ENCODE measurements around the gene TEAD2. TPM values are rescaled to one million over a fixed set of nuclear protein-coding genes. Genes with fewer than 3 reads are reported as not detected.

The TEAD2 gene
- total and polyA plus RNA-seq, 2 of the 13 experiments (the other 11 are each of a cell fraction or from before 2014, with no cell fraction given), result 10.8 to 12.5 TPM

- peaks cover 15% of the 10 kb centered on the region for H3K4me1 ChIP-seq (ENCODE audit: insufficient read depth, low read length)
- DNase-seq (ENCODE audit: low spot score), result peak; percentile 78
- H4K20me1 ChIP-seq (ENCODE audit: insufficient read depth, low read length), result no peaks in the 10 kb centered on the region
- CTCF ChIA-PET (ENCODE audit: low intra/inter-chr PET ratio, low total read pairs), result no interaction called here
- no peak for FAIRE-seq
- H3K79me2 ChIP-seq (ENCODE audit: insufficient read depth, low read length), result no peaks in the 10 kb centered on the region
- peak overlapping the region; percentile 74 for H3K4me2 ChIP-seq (ENCODE audit: low read depth, low read length)
- H2AFZ ChIP-seq (ENCODE audit: low read length), result no peak overlapping the region
- H3K27ac ChIP-seq (ENCODE audit: extremely low read length, insufficient read depth, low read length), result no peak overlapping the region
- 33% methylated on average over 36 of the region's 36 CpGs for WGBS (ENCODE audit: low lambda C conversion rate)
- no TSS peak for BruUV-seq (replicated peaks)
- H3K27me3 ChIP-seq (ENCODE audit: control insufficient read depth in 1 of 2, insufficient read depth in 2 of 2, low read length in 2 of 2), result no peaks in the 10 kb centered on the region
- no peak overlapping the region for H3K9ac ChIP-seq (ENCODE audit: insufficient read depth, low read depth, low read length)
- no peaks in the 10 kb centered on the region for H3K9me3 ChIP-seq (ENCODE audit: low read length)
- ATAC-seq, result peak; percentile 78
- in situ Hi-C loops (cut with HindIII; ENCODE audit: extremely low pct_ligation_motif_present, low pct_unique_long_range_greater_than_20kb) (no loop called here), intact Hi-C loops (cut with micrococcal nuclease; ENCODE audit: unreplicated experiment) (no loop called here)
- peak overlapping the region in 2 of 3 experiments; percentile 6 to 21; a peak in 2 of 6 replicates for H3K4me3 ChIP-seq (replicated peaks in 1 of 3; ENCODE audit: insufficient read depth in 1 of 3, low read depth in 2 of 3, low read length in 3 of 3)
- POLR2A ChIA-PET, result interaction anchor here (0.6 to 1.1 kb wide), 2 partner anchors 9 to 427 kb away, joined by 3 to 4 read pairs; partner anchors contain the start of gene AP2A1
- H3K36me3 ChIP-seq (replicated peaks in 1 of 2; ENCODE audit: control insufficient read depth in 1 of 2, insufficient read depth in 2 of 2, low read length in 2 of 2), result peaks cover 0 to 2% of the 10 kb centered on the region in 2 experiments; a peak in 1 of 5 replicates
- TF ChIP-seq GTF3A (CRISPR knock-in tag; conservative IDR thresholded peaks at IDR 0.05) (no peak), ZNF724P (CRISPR knock-in tag; IDR thresholded peaks at IDR 0.05; ENCODE audit: borderline replicate concordance) (no peak), BHLHE40 (IDR thresholded peaks at IDR 0.05; ENCODE audit: low read length) (peak; percentile 94), ZNF350 (CRISPR knock-in tag; IDR thresholded peaks at IDR 0.05; ENCODE audit: borderline replicate concordance, low read depth) (peak; percentile 25; the same call in 1 of the 2 replicates), KDM2A (CRISPR knock-in tag; IDR thresholded peaks at IDR 0.05; ENCODE audit: borderline replicate concordance, low read depth) (peak; percentile 48; the same call in 1 of the 2 replicates), USF2 (IDR thresholded peaks at IDR 0.05; ENCODE audit: low read depth, low read length) (peak; percentile 71), USF2 (CRISPR knock-in tag; IDR thresholded peaks at IDR 0.05; ENCODE audit: borderline replicate concordance) (peak; percentile 84; the same call in 1 of the 2 replicates)
- TF ChIP-seq, protein P1, sequence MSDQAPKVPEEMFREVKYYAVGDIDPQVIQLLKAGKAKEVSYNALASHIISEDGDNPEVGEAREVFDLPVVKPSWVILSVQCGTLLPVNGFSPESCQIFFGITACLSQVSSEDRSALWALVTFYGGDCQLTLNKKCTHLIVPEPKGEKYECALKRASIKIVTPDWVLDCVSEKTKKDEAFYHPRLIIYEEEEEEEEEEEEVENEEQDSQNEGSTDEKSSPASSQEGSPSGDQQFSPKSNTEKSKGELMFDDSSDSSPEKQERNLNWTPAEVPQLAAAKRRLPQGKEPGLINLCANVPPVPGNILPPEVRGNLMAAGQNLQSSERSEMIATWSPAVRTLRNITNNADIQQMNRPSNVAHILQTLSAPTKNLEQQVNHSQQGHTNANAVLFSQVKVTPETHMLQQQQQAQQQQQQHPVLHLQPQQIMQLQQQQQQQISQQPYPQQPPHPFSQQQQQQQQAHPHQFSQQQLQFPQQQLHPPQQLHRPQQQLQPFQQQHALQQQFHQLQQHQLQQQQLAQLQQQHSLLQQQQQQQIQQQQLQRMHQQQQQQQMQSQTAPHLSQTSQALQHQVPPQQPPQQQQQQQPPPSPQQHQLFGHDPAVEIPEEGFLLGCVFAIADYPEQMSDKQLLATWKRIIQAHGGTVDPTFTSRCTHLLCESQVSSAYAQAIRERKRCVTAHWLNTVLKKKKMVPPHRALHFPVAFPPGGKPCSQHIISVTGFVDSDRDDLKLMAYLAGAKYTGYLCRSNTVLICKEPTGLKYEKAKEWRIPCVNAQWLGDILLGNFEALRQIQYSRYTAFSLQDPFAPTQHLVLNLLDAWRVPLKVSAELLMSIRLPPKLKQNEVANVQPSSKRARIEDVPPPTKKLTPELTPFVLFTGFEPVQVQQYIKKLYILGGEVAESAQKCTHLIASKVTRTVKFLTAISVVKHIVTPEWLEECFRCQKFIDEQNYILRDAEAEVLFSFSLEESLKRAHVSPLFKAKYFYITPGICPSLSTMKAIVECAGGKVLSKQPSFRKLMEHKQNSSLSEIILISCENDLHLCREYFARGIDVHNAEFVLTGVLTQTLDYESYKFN (CRISPR knock-in tag; conservative IDR thresholded peaks at IDR 0.05), result peak; percentile 59
- TF ChIP-seq, protein P2, sequence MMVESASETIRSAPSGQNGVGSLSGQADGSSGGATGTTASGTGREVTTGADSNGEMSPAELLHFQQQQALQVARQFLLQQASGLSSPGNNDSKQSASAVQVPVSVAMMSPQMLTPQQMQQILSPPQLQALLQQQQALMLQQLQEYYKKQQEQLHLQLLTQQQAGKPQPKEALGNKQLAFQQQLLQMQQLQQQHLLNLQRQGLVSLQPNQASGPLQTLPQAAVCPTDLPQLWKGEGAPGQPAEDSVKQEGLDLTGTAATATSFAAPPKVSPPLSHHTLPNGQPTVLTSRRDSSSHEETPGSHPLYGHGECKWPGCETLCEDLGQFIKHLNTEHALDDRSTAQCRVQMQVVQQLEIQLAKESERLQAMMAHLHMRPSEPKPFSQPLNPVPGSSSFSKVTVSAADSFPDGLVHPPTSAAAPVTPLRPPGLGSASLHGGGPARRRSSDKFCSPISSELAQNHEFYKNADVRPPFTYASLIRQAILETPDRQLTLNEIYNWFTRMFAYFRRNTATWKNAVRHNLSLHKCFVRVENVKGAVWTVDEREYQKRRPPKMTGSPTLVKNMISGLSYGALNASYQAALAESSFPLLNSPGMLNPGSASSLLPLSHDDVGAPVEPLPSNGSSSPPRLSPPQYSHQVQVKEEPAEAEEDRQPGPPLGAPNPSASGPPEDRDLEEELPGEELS (CRISPR knock-in tag; IDR thresholded peaks at IDR 0.05), result 0 out of 2 replicates have a peak, but pooled peaks have one; percentile 35
- TF ChIP-seq, protein P3, sequence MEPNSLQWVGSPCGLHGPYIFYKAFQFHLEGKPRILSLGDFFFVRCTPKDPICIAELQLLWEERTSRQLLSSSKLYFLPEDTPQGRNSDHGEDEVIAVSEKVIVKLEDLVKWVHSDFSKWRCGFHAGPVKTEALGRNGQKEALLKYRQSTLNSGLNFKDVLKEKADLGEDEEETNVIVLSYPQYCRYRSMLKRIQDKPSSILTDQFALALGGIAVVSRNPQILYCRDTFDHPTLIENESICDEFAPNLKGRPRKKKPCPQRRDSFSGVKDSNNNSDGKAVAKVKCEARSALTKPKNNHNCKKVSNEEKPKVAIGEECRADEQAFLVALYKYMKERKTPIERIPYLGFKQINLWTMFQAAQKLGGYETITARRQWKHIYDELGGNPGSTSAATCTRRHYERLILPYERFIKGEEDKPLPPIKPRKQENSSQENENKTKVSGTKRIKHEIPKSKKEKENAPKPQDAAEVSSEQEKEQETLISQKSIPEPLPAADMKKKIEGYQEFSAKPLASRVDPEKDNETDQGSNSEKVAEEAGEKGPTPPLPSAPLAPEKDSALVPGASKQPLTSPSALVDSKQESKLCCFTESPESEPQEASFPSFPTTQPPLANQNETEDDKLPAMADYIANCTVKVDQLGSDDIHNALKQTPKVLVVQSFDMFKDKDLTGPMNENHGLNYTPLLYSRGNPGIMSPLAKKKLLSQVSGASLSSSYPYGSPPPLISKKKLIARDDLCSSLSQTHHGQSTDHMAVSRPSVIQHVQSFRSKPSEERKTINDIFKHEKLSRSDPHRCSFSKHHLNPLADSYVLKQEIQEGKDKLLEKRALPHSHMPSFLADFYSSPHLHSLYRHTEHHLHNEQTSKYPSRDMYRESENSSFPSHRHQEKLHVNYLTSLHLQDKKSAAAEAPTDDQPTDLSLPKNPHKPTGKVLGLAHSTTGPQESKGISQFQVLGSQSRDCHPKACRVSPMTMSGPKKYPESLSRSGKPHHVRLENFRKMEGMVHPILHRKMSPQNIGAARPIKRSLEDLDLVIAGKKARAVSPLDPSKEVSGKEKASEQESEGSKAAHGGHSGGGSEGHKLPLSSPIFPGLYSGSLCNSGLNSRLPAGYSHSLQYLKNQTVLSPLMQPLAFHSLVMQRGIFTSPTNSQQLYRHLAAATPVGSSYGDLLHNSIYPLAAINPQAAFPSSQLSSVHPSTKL (CRISPR knock-in tag; IDR thresholded peaks at IDR 0.05), result peak; percentile 28; the same call in 1 of the 2 replicates
These were observed 21.9 kb downstream of the TEAD2 start for GRCh38 chr19:49340069-49340864.

Data from HepG2 (cell line).